CD4-positive, alpha-beta T cell treated with Interleukin-10 for 1 hour (primary cell): ENCODE data around the gene ECD.

Experiments
- DNase-seq: peaks from one replicate; pipeline ENCODE4 v3.0.0-alpha.2; 2020

ECD gene

GRCh38 chr10:73167783-73168464 lies at the start of gene ECD, which contains the start of gene FAM149B1:
TSS of gene ECD (minus strand) at chr10:73168008. CDS start at chr10:73163937, 4,071 bp downstream.
TSS of gene FAM149B1 (plus strand) at chr10:73168119. CDS start at chr10:73168340, 221 bp downstream.
- DNase-seq, result peak; percentile 93

DNA sequence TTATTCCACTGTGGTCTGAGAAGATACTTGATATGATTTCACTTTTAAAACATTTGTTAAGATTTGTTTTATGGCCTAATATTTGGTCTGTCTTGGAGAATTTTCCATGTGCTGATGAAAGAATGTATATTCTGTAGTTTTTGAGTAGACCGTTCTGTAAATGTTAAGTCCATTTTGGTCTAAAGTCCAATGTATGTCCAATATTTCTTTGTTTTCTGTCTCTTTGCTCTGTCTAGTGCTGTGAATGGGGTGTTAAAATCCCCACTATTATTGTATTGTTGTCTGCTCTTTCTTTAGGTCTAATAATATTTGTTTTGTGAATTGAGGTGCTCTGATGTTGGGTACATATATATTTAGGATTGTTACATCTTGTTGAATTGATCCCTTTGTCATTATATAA lies 47.9 kb upstream of the ECD start:
- DNase-seq, result no peak

GRCh38 chr10:73211106-73211811 lies 43.5 kb upstream of the ECD start:
- DNase-seq, result no peak

DNA sequence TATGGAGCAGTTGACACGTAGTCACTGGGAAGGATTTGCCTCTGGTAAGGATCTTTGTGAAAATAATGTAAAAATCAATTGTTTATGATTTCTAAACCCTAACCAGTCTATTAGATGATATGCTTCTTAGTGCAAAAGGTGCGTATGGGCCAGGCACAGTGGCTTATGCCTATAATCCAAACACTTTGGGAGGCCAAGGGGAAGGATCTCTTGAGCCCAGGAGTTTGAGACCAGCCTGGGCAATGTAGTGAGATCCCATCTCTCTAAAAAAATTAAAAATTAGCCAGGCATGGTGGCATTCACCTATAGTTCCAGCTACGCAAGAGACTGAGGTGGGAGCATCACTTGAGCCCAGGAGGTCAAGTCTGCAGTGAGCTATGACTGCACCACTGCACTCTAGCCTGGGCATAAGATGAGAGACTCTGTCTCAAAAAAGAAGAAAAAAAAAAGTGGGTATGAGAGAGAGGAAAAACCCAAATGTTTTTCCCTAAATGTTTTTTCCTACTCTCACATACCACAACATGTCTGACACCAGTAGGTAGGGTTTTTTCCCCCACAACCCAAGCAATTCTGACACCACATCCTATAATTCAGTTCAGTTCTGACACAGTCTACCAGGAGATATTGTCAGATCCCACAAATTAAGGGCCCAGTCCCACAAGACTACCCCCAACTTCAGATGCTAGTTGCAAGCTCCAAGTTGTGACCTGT lies 42.7 kb upstream of the ECD start:
- DNase-seq, result no peak

GRCh38 chr10:73209705-73210104 lies 41.9 kb upstream of the ECD start:
- DNase-seq, result no peak

GRCh38 chr10:73207883-73208282 lies 40.1 kb upstream of the ECD start:
- no peak for DNase-seq

DNA sequence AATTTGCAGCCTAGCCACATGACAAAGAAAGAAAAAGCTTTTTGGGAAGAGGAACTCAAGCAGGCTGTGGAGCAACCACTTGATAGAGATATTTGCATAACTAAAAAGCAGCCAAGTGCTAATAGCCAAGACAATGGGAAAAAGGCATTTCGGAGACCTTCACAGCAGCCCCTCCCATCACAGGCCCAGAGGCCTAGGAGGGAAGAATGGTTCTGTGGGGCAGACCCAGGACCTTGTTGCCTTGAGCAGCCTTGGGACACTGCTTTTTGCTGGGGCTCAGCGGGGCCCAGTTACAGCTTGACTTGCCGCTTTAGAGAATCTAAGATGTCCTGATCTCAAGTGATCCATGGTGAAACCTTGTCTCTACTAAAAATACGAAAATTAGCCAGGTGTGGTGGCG lies 38.6 kb upstream of the ECD start:
- no peak for DNase-seq

DNA sequence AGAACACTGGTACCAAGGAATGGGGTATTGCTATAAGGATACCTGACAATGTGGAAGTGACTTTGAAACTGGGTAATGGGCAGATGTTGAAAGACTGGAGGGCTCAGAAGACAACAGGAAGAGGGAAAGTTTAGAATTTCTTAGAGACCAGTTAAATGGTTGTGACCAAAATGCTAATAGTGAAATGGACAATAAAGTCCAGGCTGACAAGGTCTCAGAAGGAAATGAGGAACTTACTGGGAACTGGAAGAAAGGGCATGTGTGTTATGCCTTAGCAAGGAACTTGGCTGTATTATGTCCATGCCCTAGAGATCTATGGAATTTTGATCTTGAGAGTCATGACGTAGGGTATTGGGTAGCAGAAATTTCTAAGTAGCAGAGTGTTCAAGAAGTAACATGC lies 38.1 kb upstream of the ECD start:
- no peak for DNase-seq

GRCh38 chr10:73205081-73205480 lies 37.3 kb upstream of the ECD start:
- DNase-seq, result no peak

DNA sequence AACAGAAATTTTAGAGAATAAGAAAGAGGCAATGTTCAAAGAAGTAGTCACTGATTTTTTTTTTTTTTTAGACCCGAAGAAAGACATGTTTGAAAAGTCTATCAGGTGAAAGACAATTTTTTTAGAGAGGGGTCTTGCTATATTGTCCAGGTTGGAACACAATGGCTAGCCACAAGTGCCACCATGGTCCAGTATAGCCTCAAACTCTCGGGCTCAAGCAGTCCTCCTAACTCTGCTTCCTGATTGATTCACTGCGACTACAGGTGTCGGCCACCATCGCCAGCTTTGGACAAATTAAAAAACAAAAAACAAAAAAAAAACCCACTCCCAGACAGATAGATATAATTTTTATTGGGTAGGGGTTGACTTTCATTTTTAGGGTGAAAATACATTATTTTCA lies 22.4 kb upstream of the ECD start:
- no peak for DNase-seq

- no peak for DNase-seq
Measured at GRCh38 chr10:73186266-73186665, 18.5 kb upstream of the ECD start.

DNA sequence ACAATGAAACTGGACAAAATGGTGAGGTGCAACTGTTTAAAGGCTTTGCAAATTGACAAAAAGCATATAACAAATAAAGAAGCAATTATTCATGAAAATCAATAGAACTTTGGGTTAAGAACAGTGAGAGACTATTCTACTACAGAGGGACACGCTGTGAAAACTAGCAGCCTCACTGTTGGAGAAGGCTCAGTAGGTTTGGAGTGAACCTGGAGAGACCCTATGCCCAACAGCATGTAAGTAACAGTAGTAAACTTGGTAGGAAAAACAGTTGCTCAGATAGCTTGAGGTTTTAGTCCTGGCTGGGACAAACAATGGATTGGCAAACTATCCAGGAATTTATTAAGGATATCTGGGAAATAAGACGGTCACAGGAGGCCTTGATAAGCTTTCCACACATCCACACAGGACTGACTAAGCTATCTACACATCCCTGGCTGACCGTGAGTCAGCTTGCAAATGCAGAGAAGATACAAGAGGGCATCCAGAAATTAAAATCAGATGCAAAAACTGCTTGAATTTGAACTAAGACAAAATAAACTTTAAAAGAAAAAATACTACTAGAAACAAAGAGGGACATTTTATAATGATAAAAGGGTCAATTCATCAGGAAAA lies 16.0 kb upstream of the ECD start:
- DNase-seq, result no peak

- DNase-seq, result no peak
Measured at GRCh38 chr10:73182568-73182967, 14.8 kb upstream of the ECD start.

GRCh38 chr10:73174148-73174925 lies 6.5 kb upstream of the ECD start:
- DNase-seq, result no peak

DNA sequence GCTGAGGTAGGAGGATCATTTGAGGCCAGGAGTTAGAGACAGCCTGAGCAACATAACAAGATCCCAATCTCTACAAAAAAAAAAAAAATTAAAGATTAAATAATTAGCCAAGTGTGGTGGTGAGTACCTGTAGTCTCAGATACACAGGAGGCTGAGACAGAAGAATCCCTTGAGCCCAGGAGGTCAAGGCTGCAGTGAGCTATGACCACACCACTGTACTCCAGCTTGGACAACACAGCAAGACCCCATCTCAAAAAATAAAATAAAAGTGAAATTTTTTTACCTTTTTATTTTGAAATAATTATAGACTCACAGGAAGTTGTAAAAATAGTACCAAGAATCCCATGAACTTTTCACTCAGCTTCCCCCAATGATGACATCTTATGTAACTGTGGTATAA lies 5.1 kb upstream of the ECD start:
- no peak for DNase-seq

DNA sequence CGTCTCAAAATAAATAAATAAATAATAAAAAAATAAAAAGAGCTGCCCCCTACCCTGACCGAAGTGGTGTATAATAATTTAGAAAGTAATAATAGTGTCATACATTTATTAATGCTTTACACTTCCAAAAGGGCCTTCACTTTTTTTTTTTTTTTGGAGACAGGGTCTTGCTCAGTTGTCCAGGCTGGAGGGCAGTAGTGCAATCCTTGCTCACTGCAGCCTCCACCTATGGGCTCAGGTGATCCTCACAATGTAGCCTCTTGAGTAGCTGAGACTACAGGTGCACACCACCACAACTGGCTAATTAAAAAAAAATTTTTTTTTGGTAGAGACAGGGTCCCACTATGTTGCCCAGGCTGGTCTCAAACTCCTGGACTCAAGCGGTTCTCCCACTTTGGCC lies 1.5 kb upstream of the ECD start:
- DNase-seq, result no peak

DNA sequence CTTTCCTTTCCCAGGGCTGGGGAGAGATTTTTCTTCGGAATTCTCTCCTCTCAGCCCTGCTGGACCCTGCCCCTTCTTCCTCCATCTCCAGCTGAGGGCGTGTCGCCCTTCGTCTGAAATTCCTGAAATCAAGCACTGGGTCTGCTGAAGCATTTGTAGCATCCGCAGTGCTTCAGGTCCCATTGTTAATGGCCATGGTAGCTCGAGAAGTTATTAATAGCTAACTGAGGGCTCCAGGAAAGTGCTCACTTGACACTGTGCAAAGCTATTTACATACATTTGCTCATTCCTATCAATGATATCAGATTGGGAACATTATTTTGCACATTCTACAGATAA lies 626 bp upstream of the ECD start:
- DNase-seq, result no peak

DNA sequence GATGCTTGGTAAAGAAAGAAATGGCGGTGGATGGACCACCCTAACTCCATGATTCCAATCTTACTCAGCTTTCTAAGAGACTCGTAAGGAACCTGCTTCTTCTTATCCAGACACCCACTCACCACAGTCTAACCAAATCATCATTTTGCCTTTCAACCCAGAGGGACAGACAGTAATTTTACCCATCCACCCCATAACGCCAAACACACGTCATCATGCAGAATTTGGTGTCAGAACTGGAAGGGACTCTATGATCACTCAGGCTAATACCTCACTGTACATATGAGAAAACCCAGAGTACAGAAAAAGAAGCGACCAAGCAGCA lies 388 bp downstream of the ECD start:
- peak; percentile 49 for DNase-seq

DNA sequence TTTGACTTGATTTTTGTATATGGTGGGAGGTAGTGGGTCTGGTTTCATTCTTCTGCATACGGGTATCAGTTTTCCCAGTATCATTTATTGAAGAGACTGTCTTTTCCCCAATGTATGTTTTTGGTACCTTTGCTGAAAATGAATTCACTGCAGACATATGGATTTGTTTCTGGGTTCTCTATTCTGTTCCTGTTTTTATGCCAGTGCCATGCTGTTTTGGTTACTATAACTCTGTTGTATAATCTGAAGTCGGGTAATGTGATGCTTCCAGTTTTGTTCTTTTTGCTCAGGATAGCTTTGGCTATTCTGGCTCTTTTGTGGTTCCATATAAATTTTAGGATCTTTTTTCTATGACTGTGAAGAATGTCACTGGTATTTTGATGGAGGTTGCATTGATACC lies 836 bp downstream of the ECD start:
- no peak for DNase-seq

DNA sequence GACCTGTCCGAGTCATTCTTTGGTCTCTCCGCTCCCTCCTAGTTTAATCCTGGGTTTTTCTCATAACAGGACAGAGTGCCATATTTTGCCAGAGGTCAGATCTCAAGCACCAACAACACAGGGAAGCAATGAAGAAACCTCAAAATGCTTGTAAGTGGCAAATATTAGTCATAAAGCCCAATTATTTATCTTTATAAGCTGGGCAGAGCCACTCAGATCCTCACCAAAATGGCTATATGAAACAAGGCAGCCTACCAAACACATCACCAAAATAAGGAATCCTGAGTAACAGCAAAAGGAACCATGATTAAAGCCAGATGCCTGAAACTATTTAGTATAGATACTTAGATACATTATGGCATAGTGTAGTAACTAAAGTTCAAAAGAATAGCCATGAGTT lies 4.7 kb downstream of the ECD start:
- no peak for DNase-seq

- DNase-seq, result no peak
Measured at GRCh38 chr10:73161662-73162061, 6.1 kb downstream of the ECD start.

- no peak for DNase-seq
Measured at GRCh38 chr10:73161079-73161478, 6.7 kb downstream of the ECD start.

DNA sequence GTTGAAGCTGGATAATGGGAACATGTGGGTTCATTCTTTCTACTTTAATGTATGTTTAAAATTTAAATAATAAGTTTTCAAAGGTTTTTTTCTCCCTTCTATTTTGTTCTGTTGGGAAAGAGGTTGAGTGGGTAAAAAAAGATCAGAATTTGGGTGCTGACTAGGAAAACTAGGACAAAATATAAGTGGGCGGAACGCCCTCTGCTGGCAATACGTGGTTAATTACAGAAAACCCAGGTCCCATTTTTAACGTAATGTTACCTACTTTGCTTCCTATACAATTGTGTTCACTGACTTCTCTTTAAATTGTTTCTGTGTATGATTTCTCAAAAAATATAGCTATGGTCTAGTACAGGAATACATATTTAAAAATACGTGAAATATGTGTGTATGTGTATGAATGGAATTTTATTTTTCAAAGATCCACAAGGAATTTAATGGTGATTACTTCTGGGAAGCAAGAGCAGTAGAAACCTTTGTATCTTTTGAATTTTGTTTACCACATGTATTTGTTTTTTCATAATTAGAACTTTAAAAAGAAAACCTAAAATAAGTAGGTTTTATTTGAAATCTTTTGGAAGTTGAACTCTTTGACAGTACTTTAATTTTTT lies 8.7 kb downstream of the ECD start:
- DNase-seq, result peak; percentile 72
